ENCODE measurements around the gene BCKDHB.
"Not testable (repeated sequence)": the region's sequence is repeated elsewhere in the genome, so short reads cannot be mapped to it uniquely, and the experiment has no call there.

BCKDHB gene

DNA sequence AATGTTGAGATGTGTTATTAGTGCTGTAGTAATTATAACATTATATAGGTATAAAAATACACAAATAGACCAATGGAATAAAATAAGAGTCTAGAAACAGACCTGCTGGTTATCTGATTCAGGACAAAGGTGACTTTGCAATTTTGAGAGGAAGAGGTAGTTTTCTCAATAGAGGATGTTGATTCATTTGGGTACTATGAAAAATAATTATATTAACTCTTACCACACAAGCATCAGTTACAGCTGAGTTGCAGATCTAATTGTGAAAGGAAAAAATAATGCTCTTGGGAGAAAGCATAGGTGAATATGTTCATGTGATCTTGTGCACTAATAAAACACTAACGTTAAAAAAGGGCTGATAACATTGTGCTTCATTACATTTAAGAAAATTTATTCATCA lies 103.0 kb downstream of the BCKDHB start:
- no peak for DNase-seq (ENCODE audit: low read depth)

- DNase-seq (ENCODE audit: low read depth): no peak
Measured at GRCh38 chr6:80210618-80211017, 104.1 kb downstream of the BCKDHB start.

- DNase-seq (ENCODE audit: low read depth): no peak
Measured at GRCh38 chr6:80211286-80211685, 104.8 kb downstream of the BCKDHB start.

GRCh38 chr6:80211890-80212289 lies 105.4 kb downstream of the BCKDHB start:
- DNase-seq (ENCODE audit: low read depth): not testable (repeated sequence)

GRCh38 chr6:80214436-80215022 lies 108.1 kb downstream of the BCKDHB start:
- DNase-seq (ENCODE audit: low read depth): no peak

GRCh38 chr6:80215063-80215462 lies 108.6 kb downstream of the BCKDHB start:
- no peak for DNase-seq (ENCODE audit: low read depth)

DNA sequence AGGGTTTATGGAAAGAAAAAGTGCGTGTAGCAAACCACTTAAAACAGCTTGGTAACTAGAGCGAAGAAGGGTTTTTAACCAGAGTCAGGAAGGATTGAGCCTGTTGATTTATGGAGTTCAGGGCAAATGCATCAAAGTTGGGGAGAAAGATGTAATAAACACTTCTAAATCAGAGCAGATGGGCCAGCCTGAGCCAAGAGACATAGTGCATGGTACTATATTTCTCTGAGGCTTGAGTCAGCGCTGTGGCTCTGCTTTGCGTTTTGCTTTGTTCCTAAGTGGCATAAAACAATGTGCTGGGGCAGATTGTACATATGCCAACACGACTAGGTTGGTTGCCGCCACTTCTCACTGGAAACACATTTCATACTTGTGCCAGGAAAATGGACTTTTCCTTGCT lies 111.3 kb downstream of the BCKDHB start:
- DNase-seq (ENCODE audit: low read depth): no peak

DNA sequence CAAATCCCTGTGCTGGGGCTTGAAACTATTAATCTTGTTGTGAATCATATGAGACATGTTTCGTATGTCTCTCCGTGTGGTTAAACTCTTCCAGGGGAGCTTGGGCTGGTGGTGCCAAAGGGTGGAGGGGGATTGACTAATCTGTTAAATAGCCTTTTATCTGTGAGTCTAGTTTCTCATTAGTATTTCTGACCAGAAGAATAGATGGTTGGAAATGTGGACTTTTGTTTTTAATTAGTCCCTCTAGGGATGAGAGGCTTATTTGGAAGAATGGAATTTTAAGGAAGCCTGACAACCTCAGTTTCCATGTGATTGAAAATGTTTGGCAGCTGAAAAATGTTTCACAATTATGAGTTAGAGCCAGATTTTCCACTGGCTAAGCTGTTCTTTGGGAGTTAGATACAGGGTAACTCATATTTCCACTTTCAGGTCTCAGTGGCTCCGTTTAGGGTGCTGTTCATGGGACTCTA lies 117.3 kb downstream of the BCKDHB start:
- DNase-seq (ENCODE audit: low read depth): no peak

DNA sequence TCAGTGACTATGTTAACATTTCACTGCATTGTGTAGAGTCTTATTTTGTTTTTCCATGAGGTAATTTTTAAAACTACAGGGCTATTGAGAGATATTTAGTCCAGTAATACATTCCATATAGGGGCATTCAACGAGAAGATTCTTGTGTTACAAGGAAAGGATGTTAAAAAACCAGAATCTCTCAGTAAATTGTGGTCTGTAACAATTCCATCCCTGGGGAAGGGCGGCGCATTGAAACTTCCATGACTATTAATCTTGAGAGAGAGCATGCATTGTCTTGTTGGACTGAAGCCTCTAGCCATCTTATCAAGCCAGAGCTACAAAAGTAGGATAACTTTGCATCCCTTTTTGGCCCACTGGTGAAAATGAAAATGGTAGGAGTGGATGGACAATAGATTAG lies 119.7 kb downstream of the BCKDHB start:
- DNase-seq (ENCODE audit: low read depth): no peak

GRCh38 chr6:80226699-80227098 lies 120.2 kb downstream of the BCKDHB start:
- no peak for DNase-seq (ENCODE audit: low read depth)

DNA sequence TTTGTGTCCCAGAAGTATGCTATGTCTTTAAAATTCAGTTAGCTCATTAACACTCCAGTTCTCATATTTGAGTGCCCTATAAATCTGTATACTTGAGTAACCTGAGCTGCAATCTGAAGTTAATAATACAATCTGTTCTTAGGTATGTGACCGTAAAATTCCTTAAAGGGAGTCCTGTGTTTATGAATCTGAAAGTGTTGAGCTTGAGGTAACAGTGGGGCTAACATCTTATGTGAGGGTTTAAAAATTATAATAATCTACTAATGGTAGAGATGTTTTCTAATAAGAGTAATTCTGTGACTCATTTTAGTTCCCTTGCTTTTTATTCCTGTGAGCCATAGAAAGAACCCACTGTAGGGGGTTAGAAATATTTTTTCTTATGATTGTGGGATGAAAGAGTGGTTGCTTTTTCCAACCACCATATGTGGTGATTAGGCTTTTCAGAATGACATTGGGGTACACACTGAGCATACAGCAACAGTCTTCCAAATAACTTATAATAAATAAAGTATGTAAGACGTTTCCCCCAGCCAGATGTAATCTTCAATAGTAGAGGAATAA lies 121.2 kb downstream of the BCKDHB start:
- DNase-seq (ENCODE audit: low read depth): no peak

DNA sequence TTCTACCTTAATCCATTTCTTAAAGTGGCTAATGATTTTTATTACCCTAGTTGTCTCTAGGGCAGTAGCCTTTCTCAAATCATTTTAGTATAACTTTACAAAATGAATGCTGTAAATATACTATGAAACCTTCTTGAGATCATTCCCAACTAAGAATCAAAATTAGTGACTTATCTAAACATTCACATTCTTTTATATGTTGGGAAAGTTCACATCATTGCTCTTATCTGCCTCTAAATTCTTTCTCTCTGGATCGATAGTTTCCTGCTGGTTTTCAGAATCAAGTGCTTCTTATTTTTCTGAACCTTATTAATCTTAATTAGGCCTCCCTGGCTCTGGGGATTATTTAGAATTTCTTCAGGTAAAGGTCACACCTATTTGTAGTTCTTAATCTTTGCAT lies 126.8 kb downstream of the BCKDHB start:
- DNase-seq (ENCODE audit: low read depth): no peak

GRCh38 chr6:80233958-80234357 lies 127.5 kb downstream of the BCKDHB start:
- no peak for DNase-seq (ENCODE audit: low read depth)

DNA sequence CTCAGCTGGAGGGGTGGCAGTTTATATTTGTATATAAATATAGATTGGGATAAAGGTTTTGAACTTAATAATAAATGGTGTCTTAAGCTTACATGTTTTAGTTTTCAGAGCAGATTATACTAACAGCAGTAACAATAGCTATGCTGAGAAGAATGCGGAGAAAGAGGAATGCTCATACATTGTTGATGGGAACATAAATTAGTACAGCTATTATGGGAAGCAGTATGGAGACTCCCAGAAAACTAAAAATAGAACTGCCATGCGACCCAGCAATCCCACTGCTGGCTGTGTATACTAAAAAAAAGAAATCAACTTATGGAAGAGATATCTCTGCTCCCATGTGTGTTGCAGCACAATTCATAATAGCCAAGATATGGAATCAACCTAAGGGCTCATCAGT lies 127.9 kb downstream of the BCKDHB start:
- DNase-seq (ENCODE audit: low read depth): no peak

- DNase-seq (ENCODE audit: low read depth): no peak
Measured at GRCh38 chr6:80234908-80235307, 128.4 kb downstream of the BCKDHB start.

GRCh38 chr6:80235647-80236046 lies 129.2 kb downstream of the BCKDHB start:
- DNase-seq (ENCODE audit: low read depth): no peak

- DNase-seq (ENCODE audit: low read depth): not testable (repeated sequence)
Measured at GRCh38 chr6:80238754-80239153, 132.3 kb downstream of the BCKDHB start.

- no peak for DNase-seq (ENCODE audit: low read depth)
Measured at GRCh38 chr6:80245043-80245442, 138.6 kb downstream of the BCKDHB start.

DNA sequence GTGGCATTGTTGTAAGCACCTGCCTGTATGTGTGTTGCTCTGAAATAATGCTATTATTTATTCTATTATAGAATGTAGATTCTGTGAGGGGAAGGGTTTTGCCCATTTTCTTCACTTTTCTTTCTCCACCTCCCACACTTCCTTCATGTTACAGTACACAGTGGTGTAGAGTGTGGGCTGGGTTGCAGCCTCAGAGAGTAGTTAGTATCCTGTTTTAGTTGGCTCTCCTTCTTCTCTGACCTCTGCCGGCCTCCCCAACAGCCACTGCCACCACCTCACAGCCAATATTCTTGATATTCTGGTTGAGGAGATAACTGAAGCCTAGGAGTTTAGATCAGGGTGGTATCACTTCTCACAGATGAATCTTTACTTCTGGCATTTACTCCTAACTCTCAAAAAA lies 143.4 kb downstream of the BCKDHB start:
- DNase-seq (ENCODE audit: low read depth): no peak

DNA sequence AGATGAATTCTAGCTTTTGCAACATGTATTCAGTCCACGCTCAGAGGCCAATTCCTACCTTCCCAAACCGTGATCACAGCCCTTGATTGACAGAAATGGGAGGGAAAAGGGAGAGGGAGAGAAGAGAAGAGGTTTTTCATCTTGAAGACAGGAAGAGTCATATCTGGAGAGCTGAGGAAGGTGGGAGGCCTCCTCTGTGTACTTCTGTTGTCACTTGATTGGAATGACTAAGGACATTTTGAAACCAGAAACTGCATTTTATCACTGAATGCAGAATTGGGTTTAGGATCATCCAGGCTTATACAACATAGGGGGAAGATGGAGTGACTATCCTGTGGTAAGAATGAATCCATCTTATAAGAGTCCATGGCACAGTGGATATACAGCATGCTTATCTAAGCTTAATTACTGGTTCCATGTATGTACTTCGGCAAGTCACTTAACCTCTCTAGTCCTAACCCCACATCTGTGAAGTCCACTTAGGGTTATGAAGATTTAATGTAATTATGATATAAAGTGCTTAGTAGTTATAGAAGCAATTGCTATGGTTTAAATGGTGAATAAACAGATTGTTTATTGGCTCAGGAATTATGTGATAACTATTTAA lies 144.0 kb downstream of the BCKDHB start:
- no peak for DNase-seq (ENCODE audit: low read depth)

DNA sequence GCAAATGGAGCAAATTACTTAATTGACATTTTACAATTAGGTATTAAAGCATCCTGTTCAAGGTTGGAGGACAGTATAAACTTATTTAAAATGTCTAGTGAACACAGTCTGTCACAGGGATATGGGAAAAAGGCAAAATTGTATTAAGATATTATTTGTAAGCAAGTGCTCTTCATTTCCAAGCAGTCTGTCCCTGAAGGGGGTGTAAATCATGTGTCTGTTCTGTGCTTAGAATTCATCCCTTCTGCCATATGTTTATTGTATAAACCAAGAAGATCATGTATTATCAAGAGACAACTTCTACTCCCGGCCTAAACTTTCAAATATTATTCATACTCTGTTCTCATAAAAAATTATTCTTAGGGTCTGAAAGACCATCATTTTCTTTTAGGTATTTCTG lies 144.8 kb downstream of the BCKDHB start:
- no peak for DNase-seq (ENCODE audit: low read depth)

- DNase-seq (ENCODE audit: low read depth): no peak
Measured at GRCh38 chr6:80254716-80255115, 148.2 kb downstream of the BCKDHB start.

- DNase-seq (ENCODE audit: low read depth): no peak
Measured at GRCh38 chr6:80256691-80257090, 150.2 kb downstream of the BCKDHB start.

- DNase-seq (ENCODE audit: low read depth): no peak
Measured at GRCh38 chr6:80259118-80259517, 152.6 kb downstream of the BCKDHB start.
